ENCODE data around the gene PRKAR1B.
A peak's percentile ranks its signal among the peaks of the same experiment; 100 is the strongest.

Gene PRKAR1B

DNA sequence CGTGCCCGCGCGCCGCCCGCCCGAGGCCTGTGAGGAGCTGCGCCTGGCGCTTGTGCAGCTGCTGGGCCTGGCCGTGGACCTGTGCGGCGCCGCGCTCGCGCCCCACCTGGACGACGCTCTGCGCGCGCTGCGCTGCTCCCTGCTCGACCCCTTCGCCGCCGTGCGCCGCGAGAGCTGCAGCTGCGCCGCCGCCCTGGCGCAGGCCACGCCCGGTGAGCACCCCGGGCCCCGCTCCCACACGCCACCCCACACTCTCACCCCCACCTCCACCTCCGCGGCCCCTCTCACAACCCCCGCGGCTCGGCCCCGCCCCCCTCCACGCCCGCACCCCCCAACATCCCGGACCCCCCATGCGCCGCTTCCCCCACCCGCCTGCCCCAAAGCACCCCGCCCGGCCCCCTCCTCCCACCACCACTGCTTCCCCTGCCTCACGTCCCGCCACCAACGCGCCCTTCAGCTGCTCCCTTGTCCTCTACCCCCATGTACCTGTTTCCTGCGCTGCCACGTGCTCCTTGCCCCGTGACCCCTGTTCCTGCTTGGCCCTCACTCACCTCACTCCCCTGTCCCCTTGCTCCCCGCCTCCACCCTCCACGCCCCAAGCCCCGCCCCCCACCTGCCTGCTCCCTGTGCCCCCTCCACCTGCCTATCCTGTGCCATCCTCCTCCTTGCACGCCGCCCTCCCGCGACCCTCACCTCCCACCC, at the start of gene PRKAR1B:
PRKAR1B (minus strand) TSS at position 178 of the 702 bp plus-strand sequence. CDS start 15,776 bp downstream, outside the sequence.
- peak; percentile 56 for DNase-seq

DNA sequence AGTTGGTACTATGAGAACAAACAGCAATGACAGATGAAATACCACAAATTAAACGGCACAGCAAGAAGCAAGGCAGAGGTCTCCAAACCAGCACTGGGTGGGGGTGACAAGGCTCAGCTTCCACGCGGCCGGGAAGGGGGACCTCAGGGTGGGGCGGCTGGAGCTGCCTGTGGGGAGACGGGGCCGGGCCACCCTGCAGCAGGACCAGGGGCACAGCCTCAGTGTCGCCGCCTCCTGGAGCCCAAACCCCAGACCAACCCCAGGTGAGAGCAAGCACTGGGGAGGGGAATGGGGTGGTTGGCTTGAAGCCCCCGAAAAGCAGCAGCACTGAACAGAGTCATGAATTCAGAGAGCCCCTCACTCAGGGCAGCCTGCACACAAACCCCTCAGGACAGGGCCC, 49.3 kb upstream of the PRKAR1B start:
- DNase-seq, result no peak

DNA sequence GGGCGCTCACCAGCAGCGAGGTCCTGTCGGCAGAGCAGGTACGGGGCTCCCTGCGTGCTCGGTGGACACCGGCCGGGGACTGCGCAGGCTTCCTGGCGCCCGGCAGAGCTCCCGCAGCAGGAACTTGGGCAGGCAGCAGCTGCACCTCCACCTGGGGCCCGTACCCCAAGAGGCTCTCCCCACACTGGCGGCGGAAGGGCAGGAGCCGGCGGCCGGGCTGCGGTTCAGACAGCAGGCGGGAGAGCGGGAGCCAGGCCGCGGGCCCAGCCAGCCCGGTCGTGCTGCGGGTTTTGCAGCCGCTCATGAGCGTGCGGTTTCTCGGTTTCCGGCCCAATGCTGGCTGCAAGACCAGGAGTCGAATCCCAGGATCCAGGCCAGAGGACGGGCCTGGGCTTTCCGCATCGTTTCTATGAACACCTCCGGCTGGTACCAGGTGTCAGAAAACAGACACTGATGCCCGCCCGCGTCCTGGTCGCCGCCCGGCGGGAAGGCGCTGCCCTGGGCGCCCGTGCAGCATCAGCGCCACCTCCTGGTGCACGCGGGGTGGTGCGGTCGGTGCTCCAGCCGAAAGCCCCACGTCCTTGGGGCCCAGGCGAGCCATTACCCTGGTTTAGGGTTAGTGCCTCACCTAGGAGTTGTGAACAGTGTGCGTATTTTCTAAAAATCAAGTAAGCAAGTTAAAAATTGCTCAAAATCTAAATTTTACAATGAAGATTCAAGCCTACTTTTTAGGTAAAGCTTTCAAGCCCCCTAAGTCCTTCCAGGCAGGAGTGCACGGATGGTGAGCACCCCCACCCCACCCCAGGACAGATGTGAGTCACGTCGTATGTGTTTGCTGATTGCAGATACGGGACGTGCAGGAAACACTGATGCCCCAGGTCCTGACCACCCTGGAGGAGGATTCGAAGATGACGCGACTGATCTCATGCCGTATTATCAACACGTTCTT, 47.4 kb upstream of the PRKAR1B start:
- DNase-seq, result no peak

DNA sequence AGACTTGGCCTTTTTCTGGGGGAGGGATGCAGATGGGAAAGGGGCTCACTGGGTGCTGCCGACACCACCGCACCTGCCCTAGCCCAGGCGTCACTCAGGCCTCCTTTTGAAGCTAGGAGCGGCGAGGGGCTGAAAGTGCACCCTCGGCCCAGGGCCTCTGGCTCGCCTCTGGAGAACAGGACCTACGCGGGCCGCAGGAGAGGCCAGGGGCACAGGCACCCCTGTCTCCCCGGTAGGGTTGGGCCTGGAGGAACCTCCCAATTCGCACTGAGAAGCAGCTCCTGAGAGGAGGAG, 46.5 kb upstream of the PRKAR1B start:
- no peak for DNase-seq

DNA sequence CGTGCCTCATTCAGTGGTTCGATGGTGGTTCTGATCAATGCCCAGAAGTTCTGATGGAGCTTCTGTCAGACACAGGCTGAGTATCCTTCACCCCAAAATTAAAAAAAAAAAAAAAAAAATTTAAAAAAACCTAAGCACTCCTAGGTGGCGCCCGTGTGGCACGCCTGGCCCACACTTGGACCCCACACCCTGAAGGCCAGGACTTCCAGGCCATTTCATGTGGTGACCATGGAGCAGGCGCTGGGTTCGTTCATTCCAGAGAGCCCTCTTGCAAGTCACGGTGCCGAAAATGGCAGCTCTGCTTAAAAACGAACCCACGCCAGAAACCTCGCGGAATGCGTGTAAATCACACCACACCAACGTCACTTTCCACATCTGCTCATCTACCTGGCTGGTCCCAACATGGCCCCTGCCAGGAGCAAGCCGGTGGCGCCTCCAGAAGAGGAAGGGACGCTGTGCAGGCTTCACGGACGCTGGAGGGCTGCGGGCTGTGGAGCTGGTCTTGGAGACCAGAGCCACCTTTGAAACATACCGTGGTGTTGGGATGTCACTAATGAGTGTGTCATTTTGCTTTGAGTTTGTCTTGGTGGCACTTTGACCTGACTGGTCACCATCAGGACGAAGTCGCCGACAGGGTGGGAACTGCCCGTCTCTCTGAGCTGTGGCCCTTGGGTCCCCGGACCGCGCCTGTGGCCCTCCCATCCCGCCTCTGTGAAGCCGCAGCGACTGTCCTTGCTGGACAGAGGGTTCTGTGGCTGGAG, 46.0 kb upstream of the PRKAR1B start:
- DNase-seq, result no peak

DNA sequence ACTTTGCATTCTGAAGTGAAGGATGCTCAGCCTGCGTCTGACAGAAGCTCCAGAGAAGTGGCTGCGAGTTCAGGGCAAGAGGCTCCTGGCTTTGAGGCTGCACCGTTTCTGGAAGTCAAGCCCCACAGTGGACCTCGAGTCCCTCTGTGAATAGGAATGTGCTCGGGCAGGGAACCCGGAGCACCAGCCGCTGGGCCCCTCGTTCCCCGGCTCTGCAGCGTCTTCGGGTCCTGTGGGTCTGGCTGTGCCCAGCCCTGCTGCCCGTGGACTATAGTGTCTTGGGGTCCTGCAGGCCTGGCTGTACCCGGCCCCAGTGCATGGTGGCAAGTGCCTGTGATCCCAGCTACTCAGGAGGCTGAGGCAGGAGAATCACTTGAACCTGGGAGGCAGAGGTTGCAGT, 45.3 kb upstream of the PRKAR1B start:
- DNase-seq, result no peak

DNA sequence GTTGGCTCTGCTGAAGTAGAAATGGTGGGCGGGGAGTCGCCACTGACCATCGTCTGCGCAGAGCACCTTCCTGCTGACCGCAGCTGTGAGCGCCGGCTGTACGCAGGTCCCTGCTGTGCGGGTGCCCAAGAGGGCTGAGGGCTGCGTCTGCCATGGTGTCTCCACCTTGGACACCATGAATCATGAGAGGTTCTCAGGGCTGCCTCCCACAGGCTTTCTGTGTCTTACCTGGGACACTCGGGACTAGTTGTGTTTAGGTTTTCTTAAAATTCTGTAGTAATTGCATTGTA, 44.9 kb upstream of the PRKAR1B start:
- no peak for DNase-seq

DNA sequence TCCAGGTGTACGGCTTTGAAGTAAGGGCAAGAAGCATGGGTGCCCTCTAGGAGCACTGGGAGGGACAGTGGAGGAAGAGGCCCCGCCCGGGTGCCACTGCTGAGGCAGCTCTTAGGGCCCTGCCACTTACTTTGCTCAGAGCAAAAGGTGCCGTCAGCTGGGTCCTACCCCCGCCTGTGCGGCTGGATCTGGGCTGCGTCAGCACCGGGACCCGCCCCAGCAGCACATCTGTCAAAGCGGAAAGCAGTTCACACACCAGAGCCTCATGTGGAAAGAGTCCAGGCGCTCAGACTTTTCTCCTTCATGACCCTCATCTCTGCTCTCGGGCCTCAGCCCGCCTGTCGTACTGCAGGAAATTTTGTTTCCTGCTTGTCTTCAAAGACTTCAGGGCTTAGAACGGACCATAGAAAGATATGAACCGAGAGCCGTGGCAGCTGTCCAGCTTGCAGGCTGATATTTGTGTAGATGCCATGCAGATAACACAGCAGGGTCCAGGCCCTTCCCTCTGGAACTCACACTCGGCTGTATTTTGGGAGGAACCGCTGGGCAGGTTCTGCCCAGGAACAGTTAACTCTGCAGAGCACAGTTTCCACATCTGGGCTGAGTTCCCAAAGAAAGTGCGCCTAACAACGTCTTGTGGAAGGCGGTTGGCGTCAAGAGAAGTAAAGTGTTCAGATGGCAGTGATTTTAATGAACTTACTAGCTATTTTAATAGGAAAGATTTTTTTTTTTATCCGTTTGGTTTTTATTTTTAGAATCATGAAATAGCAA, 44.3 kb upstream of the PRKAR1B start:
- DNase-seq, result no peak

DNA sequence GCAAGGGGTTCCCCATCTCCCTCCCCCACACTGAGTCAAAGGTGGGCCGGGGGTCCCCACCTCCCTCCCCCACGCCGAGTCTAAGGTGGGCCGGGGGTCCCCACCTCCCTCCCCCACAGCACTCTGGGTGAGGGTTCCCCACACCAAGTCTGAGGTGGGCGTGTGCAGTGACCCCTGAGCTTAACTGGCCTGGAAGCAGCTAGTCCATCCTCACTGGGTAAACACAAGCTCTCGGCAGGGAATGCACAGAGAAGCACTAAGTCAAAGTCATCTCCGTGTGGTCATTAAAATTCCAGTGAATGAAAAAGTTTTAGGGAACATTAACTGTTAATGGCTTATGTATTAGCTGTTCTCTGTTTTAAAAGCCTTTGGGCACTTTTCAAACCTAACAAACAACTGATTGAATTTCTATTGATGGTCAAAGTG, 43.7 kb upstream of the PRKAR1B start:
- DNase-seq, result no peak

DNA sequence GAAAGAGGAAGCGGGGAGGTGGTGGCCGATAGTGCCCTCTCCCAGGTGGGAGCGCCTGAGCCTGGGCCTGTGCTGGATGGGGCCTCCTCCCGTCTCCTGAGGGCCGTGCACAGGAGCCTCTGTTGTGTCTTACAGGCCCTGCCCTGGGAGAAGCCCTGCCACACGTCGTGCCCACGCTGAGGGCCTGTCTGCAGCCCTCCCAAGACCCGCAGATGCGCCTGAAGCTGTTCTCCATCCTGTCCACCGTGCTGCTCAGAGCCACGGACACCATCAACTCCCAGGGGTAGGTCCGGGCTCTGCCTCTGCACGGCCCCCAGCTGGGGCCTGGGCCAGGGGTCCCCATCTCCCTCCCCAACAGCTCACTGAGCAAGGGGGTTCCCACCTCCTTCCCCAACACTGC, 43.3 kb upstream of the PRKAR1B start:
- no peak for DNase-seq

DNA sequence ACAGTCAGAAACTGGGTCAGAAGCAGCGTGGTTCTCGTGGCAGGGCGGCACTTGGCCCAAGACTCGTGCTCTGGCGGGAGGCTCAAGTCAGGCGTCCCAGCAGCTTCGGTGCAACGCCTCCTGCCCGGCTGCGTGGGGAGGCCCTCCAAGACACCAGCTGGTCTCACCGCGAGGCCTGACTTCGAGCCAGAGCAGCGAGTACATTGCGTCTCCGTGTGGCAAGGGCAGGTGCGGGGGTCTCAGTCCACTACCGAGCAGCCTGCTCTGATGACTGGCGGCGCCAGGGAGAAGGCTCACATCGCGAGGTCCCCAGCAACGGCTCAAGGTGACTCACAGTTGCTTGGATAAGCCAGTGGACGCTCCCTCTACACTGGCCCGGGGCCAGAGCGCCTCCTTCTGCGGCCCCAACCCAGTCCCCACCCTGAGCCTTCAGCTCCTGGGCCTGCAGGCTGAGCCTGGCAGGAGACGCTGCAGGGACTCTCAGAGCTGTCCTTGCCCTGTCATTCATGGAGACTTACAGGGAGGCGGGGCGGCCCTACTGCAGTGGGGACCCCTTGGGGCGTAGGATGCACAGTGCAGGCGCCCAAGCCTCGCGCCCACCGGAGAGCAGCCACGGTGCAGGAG, 41.9 kb upstream of the PRKAR1B start:
- no peak for DNase-seq

DNA sequence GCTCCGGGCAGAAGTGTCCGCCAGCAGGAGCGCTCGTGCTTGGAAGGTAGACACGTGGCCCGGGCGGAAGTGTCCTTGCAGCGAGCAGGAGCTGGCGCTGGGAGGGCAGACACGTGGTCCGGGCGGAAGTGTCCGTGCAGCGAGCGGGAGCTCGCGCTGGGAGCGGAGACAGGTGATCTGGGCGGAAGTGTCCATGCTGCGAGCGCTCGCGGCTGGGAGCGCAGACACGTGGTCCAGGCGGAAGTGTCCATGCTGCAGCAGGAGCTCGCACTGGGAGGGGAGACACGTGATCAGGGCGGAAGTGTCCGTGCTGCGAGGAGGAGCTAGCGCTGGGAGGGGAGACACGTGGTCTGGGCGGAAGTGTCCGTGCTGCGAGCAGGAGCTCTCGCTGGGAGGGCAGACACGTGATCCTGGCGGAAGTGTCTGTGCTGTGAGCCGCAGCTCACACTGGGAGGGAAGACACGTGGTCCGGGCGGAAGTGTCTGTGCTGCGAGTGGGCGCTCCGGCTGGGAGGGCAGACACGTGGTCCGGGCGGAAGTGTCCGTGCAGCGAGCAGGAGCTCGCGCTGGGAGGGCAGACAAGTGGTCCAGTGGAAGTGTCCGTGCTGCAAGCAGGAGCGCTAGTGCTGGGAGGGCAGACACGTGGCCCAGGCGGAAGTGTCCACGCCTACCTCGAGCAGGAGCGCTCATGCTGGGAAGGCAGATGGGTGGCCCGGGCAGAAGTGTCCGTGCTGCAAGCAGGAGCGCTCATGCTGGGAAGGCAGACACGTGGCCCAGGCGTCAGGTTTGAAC, 41.1 kb upstream of the PRKAR1B start:
- no peak for DNase-seq

DNA sequence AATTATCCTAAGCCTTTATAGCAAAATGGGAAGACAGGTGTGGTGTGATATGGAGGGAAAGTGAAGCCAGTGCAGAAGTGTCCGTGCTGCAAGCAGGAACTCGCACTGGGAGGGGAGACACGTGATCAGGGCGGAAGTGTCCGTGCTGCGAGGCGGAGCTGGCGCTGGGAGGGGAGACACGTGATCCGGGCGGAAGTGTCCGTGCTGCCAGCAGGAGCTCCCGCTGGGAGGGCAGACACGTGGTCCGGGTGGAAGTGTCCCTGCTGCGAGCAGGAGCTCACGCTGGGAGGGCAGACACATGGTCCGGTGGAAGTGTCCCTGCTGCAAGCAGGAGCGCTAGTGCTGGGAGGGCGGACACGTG, 40.5 kb upstream of the PRKAR1B start:
- DNase-seq, result no peak

DNA sequence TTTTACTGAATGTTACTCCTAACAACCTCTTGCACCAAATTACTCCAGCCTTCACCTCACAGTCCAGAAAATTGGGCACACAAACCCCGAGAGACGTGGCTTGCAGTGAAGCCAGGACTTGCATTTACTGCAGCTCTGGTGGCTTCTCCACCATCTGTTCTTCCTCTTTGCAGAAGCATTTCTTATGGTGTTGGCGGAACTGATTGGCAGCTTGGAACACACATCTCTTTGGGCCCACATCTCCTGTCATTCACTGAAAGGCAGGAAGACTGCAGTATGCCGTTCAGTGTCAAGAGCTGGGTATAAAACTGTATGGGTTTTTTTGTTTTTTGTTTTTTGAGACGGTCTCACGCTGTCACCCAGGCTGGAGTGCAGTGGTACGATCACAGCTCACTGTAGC, 38.3 kb upstream of the PRKAR1B start:
- no peak for DNase-seq

DNA sequence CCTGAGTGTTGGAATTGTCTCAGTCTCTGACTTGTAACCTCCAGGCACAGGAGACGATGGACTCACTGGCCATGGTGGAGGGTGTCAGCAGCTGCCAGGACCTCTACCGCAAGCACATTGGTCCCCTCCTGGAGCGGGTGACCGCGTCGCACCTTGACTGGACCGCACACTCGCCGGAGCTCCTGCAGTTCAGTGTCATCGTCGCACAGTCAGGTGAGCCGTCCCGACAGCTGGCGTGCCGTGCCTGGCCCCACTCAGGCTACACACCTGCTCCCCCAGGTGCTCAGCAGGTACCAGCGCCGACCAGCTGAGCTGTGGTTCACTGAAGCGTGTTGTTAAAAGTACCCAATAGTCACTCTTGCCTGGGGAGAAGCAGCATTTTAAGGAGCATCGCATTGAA, 36.7 kb upstream of the PRKAR1B start:
- DNase-seq, result no peak

DNA sequence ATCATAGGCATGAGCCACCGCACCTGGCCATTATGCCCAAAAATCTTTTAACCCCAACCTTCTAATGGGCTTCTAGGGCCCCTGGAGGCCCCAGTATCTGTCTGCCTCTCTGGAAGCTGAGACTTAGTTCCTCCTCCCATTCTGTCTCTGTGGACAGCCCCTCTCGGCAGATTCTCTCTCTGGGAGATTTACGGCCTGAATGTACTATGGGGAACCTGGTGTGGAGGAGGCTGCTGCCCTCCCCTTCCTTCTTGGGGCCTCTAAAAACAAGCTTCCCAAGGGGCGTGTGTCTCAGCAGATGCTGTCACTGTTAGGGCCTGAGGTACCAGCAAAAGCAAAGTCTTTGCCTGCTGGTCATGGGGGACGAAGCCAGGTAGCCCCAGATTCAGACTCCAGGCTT, 35.8 kb upstream of the PRKAR1B start:
- no peak for DNase-seq

DNA sequence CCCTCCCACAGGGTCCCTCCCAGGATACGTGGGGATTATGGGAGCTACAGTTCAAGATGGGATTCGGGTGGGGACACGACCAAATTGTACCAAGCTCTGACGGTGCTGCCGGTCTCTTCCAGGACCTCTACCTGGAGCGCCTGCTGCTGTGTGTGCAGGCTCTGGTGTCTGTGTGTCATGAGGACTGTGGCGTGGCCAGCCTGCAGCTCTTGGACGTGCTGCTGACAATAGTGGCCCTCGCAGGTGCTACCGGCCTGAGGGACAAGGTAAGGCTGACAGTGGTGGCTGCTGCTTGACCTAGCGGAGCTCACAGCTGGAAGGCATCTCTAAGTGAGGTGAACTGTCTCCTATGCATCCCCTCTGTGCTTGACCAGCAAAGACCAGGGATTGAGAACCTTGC, 34.5 kb upstream of the PRKAR1B start:
- DNase-seq, result no peak

DNA sequence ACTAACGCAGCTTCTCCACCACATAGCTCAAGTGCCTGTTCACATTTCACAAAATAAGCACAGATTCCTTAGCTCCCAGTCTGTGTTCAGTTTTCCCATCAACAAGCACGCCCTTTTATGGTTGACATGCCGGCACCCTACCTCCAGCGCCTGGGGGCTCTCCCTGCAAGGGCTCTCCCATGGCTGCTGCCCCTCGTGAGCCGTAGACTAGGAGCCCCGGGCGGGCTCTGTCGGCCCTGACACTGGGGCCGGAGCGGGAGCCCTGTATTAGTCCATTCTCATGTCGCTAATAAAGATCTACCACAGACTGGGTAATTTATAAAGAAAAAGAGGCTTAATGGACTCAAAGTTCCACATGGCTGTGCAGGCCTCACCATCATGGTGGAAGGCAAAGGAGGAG, 34.0 kb upstream of the PRKAR1B start:
- no peak for DNase-seq

DNA sequence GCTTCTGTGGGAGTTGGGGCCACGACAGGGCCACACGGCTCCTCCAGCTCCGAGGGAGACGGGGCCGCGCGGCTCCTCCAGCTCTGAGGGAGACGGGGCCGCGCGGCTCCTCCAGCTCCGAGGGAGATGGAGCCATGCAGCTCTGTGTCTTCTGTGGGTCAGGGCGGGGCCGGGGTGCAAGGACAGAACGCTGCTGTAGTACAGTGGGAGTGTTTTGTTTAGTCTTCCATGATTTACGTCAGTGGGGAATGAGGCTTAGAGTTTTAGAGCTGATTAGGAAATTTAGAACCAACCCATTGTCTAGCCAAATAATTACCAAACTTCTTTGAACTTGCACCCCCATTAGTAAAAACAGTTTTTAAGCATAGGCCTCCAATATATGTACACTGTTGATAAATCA, 32.9 kb upstream of the PRKAR1B start:
- no peak for DNase-seq

DNA sequence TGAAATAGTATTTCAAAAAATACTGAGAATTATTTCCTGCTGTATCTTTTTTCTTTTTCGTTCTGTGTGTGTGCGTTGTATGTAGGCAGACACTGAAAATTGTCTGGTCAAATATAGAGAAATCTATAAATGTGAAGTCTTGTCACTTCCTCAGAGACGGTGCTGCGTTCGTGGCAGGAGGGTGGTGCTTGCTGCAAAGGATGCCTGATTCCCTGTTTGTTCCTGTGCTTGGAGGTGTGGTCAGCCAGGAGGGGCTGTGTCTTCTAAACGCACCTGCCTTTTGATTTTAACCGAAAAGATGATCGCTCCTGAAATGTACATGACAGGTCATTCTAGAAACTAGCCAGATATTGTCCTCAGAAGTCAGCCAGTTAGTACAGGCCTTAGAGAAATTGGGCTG, 32.5 kb upstream of the PRKAR1B start:
- DNase-seq, result no peak

DNA sequence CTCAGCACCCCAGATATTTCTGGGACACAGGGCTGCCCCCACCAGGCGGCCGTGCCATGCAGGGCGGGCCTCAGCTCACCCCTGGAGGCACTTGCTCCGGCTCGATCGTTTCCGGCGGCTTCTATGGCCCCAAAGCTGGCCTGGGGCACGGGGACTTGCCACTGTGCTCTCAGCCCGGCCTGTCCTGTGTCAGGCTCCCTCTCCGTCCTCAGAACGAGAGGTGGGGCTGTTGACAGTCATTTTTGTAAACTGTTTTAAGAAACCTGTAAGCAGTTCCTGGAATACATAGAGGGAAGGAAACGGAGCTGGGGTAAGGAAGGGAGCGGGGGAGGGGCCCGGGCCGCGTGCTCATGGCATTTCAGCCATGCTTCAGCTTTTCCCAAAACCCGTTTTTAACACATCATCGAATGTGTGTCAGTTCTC, 30.7 kb upstream of the PRKAR1B start:
- no peak for DNase-seq
